Measurements from ENCODE around the gene MLXIP.
A peak's percentile ranks its signal among the peaks of the same experiment; 100 is the strongest.

MLXIP gene

GRCh38 chr12:122094735-122095631 lies 16.4 kb downstream of the MLXIP start (continued):
- TF ChIP-seq ZBTB26 (tag by site-specific recombination; optimal IDR thresholded peaks at IDR 0.05): no peak
- TF ChIP-seq ZNF146 (tag by site-specific recombination; IDR thresholded peaks at IDR 0.05): peak; percentile 45; the same call in 1 of the 2 replicates
- peak; percentile 66; the same call in 1 of the 2 replicates for TF ChIP-seq ZNF248 (tag by site-specific recombination; IDR thresholded peaks at IDR 0.05)
- TF ChIP-seq ZNF561 (tag by site-specific recombination; IDR thresholded peaks at IDR 0.05; ENCODE audit: borderline replicate concordance): no peak
- 0 out of 2 replicates have a peak, but pooled peaks have one; percentile 31 for TF ChIP-seq ZNF121 (tag by site-specific recombination; IDR thresholded peaks at IDR 0.05)
- TF ChIP-seq IKZF3 (tag by site-specific recombination; IDR thresholded peaks at IDR 0.05): no peak; the same call in 1 of the 2 replicates
- TF ChIP-seq ZNF747 (tag by site-specific recombination; IDR thresholded peaks at IDR 0.05): no peak
- TF ChIP-seq ZNF174 (tag by site-specific recombination; IDR thresholded peaks at IDR 0.05): no peak
- no peak for TF ChIP-seq ZNF621 (tag by site-specific recombination; IDR thresholded peaks at IDR 0.05)
- no peak for TF ChIP-seq REST (tag by site-specific recombination; IDR thresholded peaks at IDR 0.05)
- TF ChIP-seq ZNF433 (tag by site-specific recombination; IDR thresholded peaks at IDR 0.05; ENCODE audit: low read depth): no peak
- TF ChIP-seq ZNF830 (tag by site-specific recombination; IDR thresholded peaks at IDR 0.05; ENCODE audit: low read depth): no peak
- no peak for TF ChIP-seq ZNF560 (tag by site-specific recombination; IDR thresholded peaks at IDR 0.05; ENCODE audit: borderline replicate concordance)
- TF ChIP-seq GLIS2 (tag by site-specific recombination; IDR thresholded peaks at IDR 0.05): no peak
- TF ChIP-seq ZFP69B (tag by site-specific recombination; IDR thresholded peaks at IDR 0.05): 0 out of 2 replicates have a peak, but pooled peaks have one; percentile 49
- no peak for TF ChIP-seq SP3 (tag by site-specific recombination; IDR thresholded peaks at IDR 0.05)
- TF ChIP-seq GLIS1 (tag by site-specific recombination; IDR thresholded peaks at IDR 0.05): no peak
- no peak for TF ChIP-seq ZNF518A (tag by site-specific recombination; conservative IDR thresholded peaks at IDR 0.05; ENCODE audit: low read depth)
- TF ChIP-seq ZNF514 (tag by site-specific recombination; IDR thresholded peaks at IDR 0.05): no peak
- TF ChIP-seq ZNF585B (tag by site-specific recombination; IDR thresholded peaks at IDR 0.05): no peak
- TF ChIP-seq ZNF394 (tag by site-specific recombination; IDR thresholded peaks at IDR 0.05; ENCODE audit: borderline replicate concordance): no peak; the same call in 1 of the 2 replicates
- TF ChIP-seq TRIM28 (IDR thresholded peaks at IDR 0.05; ENCODE audit: borderline replicate concordance, low read length): no peak
- no peak for TF ChIP-seq ZNF302 (tag by site-specific recombination; IDR thresholded peaks at IDR 0.05; ENCODE audit: low read depth)
- no peak for TF ChIP-seq ZBTB44 (tag by site-specific recombination; IDR thresholded peaks at IDR 0.05)
- TF ChIP-seq MZF1 (tag by site-specific recombination; IDR thresholded peaks at IDR 0.05; ENCODE audit: borderline replicate concordance): no peak
- TF ChIP-seq HOXD13 (CRISPR knock-in tag; IDR thresholded peaks at IDR 0.05; ENCODE audit: borderline replicate concordance): no peak
- no peak for TF ChIP-seq SCRT2 (tag by site-specific recombination; IDR thresholded peaks at IDR 0.05)
- no peak for TF ChIP-seq FEZF1 (tag by site-specific recombination; IDR thresholded peaks at IDR 0.05)
- TF ChIP-seq ZNF155 (tag by site-specific recombination; IDR thresholded peaks at IDR 0.05): no peak

Measured in HEK293 (cell line).